Fibroblast of skin of right quadriceps (primary cell): ENCODE results near the gene PPL.
"Not testable (repeated sequence)": the region's sequence is repeated elsewhere in the genome, so short reads cannot be mapped to it uniquely, and the experiment has no call there.

Experiments used
- DNase-seq: peaks from one replicate; pipeline ENCODE4 v3.0.0-alpha.2; 2013

Gene PPL, protein sequence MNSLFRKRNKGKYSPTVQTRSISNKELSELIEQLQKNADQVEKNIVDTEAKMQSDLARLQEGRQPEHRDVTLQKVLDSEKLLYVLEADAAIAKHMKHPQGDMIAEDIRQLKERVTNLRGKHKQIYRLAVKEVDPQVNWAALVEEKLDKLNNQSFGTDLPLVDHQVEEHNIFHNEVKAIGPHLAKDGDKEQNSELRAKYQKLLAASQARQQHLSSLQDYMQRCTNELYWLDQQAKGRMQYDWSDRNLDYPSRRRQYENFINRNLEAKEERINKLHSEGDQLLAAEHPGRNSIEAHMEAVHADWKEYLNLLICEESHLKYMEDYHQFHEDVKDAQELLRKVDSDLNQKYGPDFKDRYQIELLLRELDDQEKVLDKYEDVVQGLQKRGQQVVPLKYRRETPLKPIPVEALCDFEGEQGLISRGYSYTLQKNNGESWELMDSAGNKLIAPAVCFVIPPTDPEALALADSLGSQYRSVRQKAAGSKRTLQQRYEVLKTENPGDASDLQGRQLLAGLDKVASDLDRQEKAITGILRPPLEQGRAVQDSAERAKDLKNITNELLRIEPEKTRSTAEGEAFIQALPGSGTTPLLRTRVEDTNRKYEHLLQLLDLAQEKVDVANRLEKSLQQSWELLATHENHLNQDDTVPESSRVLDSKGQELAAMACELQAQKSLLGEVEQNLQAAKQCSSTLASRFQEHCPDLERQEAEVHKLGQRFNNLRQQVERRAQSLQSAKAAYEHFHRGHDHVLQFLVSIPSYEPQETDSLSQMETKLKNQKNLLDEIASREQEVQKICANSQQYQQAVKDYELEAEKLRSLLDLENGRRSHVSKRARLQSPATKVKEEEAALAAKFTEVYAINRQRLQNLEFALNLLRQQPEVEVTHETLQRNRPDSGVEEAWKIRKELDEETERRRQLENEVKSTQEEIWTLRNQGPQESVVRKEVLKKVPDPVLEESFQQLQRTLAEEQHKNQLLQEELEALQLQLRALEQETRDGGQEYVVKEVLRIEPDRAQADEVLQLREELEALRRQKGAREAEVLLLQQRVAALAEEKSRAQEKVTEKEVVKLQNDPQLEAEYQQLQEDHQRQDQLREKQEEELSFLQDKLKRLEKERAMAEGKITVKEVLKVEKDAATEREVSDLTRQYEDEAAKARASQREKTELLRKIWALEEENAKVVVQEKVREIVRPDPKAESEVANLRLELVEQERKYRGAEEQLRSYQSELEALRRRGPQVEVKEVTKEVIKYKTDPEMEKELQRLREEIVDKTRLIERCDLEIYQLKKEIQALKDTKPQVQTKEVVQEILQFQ (N-terminal part only)

DNA sequence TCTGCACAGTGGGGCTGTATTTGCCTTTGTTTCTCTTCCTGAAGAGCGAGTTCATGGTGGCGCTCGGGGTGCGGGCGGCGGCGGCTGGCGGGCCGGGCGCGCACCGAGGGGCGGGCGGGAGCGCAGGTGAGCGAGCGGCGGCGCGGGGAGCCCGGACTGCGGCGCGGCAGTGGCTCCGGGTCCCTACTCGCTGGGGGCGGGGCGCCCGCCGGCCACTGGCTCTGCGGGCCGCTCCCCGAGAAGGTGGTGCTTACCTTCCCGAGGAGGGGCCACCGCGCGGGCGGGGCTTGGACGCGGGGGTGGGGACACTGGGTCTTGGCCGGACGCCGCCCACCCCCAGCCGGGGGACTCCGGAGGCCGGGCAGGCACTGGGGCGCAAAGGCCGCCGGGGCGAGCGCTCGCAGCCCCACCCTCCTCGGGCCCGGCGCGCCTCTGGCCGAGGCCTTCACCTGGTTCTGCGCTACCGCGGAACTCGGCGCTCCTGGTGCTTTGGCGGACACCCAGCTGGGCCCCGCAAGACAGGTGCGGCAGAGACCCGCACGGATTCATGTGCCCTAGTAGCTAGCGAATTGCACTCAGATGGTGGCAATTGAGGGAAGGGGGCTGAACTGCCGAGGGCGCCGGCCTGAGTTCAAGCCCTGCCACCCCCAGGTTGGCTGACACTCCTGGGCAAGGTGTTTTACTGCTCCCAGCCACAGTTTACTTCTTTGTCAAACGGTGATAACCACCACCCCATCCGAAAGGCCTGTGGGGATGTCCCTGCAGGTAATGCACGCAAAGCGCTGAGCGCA, at the start of gene PPL:
Gene PPL, minus strand, starts transcription at position 158 of the 791 bp plus-strand sequence. Its CDS starts 103 bp downstream, at position 55.
- DNase-seq = no peak

DNA sequence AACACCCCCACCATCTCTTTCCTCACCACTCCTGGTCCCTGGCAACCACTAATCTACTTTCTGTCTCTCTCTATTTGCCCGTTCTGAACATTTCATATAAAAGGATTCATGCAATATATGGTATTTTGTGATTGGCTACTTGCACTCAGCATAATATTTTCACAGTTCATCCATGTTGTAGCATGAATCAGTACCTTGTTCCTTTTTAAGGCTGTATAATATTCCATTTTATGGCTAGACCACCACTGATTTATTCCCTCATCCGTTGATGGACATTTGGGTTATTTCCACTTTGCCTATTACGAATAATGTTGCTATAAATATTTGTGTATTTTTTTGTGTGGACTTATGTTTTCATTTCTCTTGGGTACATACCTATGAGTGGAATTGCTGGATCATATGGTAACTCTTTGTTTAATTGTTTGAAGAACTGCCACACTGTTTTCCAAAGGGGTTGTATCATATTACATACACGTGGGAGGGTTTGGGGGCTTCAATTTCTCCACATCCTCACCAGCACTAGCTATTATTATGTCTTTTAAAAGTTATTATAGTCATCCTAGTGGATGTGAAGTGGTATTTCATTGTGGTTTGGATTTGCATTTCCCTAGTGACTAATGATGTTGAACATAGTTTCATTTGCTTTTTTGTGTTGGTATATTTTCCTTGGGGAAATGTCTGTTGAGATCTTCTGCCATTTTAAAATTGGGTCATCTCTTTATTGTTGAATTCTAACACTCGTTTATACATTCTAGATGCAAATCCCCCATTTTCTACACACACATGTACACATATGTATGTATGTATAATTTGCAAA, 47.4 kb upstream of the PPL start:
- no peak for DNase-seq

DNA sequence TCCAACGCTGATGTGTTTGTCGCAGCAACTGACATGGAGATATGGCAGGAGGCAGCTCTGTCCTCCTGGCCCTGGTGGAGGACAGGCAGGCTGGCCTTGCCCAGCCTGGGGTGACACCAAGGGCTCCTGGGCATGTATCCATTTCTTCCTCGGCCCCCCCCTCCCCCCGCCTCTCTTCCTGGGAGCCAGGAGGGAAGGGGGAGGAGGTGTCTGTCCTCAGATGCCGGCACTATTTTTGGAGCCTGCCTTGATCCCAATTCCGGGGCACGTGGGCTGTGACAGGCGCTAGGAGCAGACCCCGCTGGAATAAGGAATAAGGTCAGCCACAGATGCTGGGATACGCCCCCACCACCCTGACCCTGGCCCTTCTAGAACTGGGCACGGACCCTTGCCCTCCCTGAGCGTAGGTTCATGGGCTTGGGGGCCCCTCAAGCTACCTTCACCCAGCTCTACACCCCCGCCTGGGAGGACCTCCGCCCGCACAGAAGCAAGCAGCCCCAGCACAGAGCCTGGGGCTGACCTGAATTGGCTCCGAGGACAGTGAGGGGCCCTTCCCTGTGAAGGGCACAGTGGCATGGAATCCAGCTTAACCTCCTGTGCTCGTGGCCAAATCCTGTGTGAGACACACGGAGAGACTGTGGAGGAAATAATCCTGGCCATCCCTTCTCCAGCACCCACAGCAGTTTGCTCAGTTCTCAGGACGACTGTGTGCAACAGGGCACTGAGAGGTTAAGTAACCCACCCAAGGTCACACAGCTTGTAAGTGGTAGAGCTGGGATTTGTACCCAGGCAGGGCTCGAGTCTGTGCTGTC, 45.3 kb upstream of the PPL start:
- no peak for DNase-seq

DNA sequence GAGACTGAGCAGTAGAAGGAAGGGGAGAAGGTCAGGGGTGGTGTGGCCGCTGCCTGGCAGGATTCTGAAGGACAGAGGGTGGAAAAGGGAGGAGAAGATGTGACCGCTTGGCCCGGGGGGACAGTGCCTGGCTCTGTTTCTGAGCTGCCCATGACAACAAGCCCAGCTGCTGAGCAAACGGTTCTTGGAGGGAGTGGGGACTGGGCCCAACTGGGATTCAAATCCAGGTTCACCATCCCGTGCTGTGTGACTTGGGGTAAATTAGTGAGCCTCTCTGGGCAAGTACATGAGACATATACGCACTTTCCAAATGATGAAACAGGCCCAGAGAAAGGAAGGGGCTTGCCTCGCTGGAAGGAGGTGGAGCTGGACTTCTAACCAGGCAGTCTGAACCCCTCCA, 44.5 kb upstream of the PPL start:
- DNase-seq = no peak

DNA sequence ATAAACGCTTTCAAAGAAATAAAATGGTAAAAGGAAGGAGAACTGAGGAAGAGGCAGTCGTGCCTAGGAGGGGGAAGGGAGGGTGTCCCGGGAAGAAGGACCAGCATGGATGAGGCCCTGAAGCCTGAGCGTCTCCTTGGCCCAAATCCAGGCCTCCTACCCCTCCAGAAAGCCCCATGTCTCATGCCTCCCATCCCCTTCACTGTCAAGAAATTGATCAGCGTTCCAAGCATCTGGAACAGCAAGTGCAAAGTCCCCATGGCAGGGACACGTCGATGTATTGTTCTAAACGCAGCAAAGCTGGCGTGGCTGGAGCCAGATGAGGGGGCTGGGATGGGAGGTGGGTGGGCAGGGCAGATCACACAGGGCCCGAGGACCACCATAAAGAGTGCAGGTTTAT, 43.7 kb upstream of the PPL start:
- no peak for DNase-seq

DNA sequence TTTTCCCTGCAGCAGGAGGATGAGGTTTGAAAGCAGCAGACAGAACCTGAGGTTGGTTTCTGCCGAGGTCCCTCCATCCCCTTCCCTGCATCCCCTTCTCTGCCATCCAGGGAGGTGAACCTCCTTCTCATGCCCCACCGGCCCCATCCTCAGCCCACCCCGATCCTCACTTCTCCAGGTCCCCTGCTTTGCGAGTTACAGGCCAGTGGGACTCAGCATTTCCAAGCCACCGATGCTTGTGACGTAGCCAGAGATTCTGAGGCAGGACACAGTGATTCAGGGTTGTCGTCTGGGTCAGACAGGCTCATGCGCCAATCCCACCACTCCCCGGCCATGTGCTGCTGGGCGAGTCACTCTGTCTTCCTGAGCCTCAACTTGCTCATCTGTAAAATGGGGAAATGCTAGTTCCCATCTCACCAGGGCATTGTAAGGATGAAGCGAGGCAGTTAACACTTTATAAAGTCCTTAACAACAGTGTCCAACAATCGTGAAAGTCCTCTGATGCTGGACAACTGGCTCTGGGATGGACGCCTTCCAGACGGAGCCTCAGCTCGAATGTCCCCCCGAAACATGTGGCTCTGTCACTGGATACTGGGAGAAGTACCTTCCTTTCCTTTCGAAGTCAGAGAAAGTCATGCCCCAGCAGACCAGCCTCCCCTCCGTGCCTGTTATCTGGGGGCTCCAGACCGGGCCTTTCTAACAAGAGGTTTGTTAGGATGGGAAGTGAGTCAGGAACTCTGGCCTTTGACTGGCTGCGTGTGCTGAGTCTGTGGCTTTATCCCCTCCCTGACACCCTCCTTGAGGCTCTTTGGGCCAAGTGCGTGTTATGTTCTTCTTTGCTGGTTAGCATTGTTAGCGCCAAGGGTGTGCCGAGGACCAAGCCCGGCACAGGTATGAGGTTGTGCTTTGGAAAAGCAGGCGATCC, 43.0 kb upstream of the PPL start:
- DNase-seq = no peak

DNA sequence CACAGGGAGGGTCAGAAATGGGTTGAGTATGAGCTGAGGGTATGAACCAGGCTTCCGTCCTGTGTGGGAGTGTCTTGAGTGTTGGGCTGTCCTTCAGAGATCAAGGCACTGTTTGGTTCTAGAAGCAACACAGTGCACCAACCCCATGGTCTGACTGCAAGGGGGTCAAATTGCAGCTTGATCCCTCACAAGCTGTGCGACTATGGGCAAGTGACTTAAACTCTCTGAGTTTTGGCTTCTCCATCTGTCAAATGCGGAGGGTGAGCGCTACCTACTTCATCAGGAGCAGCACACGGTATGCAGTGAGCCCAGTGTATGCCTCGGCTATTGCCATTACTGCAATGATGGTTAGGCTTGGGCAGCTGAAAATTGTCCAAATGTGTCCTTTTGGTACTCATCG, 42.2 kb upstream of the PPL start:
- no peak for DNase-seq

DNA sequence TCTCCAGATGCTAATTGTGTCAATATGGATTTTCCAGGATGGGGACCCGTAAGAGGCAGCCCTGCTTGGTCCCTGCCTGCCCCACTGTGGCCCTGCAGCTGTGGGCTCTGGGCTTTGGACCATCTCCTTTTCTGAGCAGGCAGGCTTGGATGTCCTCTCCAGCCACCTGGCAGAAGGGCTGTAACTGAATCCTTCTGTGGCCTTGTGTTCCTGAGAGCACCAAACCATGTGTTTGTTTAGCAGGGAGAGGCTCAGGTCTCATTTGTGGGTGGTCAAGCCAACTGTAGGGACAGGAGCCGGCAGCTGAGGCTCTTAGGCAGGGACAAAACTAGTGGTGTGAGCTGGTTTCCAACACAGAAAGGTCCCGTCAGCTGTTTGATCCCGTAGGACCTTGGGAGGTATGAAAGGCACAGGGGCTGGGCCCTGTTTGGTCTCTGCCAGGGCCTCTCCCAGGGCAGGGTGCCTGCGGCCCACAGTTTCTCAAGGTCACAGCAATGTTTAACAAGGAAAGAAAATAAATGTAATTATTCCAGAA, 39.7 kb upstream of the PPL start:
- DNase-seq = no peak

DNA sequence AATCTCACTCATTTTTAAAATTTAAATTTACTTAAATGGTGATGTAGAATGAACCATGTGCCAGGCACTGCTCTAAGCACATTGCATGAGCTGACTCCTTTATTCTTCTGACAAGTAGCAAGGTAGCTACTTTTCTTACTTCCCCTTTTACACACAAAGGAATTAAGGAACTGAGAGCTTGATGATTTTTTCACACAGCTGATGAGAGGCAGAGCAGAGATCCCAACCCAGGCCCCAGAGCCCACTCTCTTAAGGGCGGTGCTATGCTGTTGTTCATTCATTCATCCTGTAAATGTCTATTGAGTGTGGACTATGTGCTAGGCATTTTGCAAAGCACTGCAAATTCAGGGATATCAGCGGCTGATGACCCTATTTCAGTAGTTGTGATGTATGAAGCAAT, 39.1 kb upstream of the PPL start:
- DNase-seq = no peak

DNA sequence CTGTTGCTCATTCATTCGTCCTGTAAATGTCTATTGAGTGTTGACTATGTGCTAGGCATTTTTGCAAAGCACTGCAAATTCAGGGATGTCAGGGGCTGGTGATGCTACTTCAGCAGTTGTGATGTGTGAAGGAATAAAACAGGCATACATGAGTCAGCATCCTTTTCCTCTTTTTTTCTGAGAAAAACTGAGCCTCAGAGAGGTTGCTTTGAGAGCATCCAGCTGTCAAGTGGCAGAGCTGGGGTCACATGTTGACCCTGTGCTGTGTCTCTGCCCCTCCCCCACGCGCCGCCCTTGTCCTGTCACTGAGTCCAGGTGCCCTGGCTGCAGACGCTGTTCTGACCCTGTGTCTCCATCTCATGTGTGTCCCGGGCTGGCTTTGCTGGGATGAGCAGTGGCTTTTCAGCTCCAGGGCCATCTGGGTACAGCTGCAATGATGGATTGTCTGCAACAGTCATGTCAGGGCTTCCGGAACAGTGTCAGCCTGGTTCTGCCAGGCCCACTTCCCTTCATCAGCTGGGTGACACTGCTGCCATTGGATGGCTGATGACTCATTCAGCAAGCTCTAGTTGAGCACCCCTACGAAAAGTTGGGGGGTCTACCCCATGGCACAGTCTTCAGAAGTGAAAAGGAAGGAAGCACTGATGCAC, 36.1 kb upstream of the PPL start:
- no peak for DNase-seq

DNA sequence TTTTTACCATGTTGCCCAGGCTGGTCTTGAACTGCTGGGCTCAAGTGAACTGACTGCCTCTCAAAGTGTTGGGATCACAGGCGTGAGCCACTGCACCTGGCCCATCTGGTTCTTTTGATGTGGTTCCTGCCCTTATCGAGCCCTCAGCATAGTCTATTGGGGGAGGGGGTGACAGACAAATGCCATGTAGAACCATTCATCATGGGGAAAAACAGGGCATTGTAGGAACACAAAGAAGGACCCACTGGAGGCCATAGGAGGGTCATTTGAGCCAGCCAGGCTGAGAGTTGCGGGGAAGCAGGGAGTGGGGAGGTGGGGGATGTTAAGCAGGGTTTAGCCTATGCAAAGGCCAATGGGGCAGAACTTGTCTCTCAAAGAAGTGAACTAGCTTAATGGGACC, 33.1 kb upstream of the PPL start:
- DNase-seq = no peak

DNA sequence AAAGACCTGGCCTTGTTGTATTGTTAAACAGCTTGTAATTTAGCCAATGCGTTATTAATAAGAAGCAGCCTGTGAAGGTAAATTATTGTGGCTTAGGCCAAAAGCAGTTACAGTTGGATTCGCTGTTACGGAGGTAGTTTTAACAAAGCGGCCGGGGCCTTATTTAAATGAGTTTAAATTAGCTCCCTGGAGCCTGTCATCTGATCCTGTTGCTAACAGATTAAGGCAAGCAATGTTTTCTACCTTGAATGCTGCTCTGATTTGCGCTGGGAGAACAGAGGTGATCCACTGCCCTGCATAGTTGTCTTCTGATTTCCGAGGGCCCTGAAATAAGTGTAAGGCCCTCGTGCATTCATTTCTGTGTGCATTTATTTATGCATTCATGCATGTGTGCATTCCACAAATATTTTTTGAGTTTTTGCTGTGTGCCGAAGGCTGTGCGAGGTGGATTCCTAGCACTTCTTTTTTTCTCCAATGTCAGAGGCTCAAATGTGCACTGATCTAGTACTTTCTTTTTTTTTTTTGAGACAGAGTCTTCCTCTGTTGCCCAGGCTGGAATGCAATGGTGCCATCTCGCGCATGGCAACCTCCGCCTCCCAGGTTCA, 32.0 kb upstream of the PPL start:
- DNase-seq = no peak

DNA sequence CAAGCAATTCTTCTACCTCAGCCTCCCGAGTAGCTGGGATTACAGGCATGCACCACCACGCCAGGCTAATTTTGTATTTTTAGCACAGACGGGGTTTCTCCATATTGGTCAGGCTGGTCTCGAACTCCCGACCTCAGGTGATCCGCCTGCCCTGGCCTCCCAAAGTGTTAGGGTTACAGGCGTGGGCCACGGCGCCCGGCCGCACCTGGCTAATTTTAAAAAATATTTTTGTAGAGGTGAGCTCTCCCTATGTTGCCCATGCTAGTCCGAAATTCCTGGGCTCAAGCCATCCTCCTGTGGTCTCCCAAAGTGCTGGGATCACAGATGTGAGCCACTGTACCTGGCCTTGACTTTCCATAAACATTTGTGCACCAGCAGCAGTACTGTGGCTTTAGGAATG, 31.3 kb upstream of the PPL start:
- not testable (repeated sequence) for DNase-seq

DNA sequence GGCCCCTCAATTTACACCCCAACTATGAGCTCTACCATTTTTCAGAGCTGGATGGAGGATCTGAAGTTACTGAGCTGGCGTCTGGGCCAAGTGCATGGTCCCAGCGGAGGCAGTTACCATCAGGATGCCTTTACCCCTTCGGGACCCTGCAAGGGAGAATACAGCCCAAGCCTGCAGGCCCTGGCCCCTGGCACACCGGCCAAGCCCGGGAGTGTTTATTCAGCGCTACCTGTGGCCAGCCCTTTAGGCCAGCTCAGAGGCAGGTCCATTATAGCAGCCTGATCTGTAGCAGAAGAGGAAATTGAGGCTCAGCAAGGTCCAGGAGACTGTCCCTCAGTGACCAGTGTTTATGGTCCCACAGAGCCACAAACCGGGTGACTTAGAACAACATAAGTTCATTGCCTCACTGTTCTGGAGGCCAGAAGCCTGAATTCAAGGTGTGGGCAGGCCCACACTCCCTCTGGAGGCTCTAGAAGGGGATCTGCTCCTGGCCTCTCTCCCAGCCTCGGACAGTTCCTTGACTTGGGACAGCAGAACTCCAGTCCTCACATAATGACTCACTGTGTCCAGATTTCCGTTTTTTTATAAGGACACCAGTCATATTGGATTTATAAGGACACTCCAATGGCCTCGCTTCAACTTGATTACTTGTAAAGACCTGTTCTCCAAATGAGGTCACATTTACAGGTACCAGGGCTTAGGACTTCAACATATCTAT, 29.9 kb upstream of the PPL start:
- no peak for DNase-seq

DNA sequence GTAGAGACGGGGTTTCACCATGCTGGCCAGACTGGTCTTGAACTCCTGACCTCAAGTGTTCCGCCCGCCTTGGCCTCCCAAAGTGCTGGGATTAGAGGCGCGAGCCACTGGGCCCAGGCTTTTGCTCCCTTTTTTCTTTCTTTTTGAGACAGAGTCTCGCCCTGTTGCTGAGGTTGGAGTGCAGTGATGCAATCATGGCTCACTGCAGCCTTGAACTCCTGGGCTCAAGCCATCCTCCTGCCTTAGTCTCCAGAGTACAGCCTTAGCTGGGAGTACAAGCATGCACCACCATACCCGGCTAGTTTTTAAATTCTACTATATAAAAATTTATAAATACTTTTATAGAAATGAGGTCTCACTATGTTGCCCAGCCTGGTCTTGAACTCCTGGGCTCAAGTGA, 26.6 kb upstream of the PPL start:
- not testable (repeated sequence) for DNase-seq

DNA sequence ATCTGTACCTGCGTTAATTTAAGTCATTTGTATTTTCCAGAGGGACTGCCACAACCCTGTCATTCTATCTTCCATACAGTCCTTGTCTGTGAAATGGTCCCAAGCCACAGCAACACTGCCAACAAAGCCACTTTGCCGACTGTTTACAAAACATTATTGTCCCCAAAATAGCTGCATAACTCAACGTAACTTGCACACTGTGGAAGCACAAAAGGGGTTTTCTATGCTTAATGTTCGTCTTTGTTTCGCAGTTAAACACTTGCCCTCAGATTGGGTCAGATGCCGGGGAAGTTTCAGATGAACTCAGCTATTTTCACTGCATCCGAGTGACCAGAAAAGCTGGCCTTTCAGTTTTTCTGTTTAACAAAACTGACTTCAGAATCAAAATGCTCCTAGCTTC, 25.8 kb upstream of the PPL start:
- DNase-seq = no peak

DNA sequence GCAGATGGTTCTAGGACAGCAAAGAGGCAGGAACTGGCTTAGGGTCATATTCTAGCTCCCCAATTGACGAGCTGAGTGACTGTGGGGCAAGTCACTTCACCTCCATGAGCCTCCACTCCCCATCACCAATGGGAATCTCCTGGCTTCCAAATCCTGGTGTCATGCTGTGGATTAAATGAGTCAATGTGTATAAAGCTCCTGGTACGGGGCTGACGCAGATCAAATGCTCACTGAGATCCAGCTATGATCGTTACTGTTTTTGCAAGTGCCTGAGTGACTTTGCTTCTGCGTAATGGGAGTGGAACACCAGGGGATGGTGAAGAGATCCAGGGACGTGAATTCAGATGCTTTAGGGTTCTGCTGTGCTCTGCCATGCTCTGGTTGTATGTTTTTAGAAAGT, 23.6 kb upstream of the PPL start:
- DNase-seq = no peak
